Karpas-422 (cell line): ENCODE results near the gene ECE1. TPM values are rescaled to one million over a fixed set of nuclear protein-coding genes. Genes with fewer than 3 reads are reported as not detected.

Source experiments
- DNase-seq: peaks from one replicate; pipeline ENCODE4 v3.0.0-alpha.2; 2015
- H2AFZ ChIP-seq: fragments of 200-600 bp; sonication (generic); 2 replicates; pipeline ENCODE4 v1.6.1; 2014; ENCODE audit warnings: antibody characterized with exemption, low read length, mixed read lengths
- H3K27ac ChIP-seq: fragments of 200-600 bp; sonication (generic); 2 replicates; pipeline ENCODE4 v1.5.1; 2014; ENCODE audit warnings: mild to moderate bottlenecking, low read length, moderate library complexity
- H3K27me3 ChIP-seq: fragments of 200-600 bp; sonication (generic); 2 replicates; pipeline ENCODE4 v1.6.1; 2014; ENCODE audit warnings: low read length, mixed read lengths
- H3K36me3 ChIP-seq: fragments of 200-600 bp; sonication (generic); 2 replicates; pipeline ENCODE4 v1.6.1; 2014; ENCODE audit warnings: low read length, mixed read lengths; ENCODE audit not compliant: insufficient read depth
- H3K4me1 ChIP-seq: fragments of 200-600 bp; sonication (generic); 2 replicates; pipeline ENCODE4 v1.6.1; 2014; ENCODE audit warnings: mild to moderate bottlenecking, low read length, mixed read lengths
- H3K4me2 ChIP-seq: fragments of 200-600 bp; sonication (generic); 2 replicates; pipeline ENCODE4 v1.6.1; 2014; ENCODE audit warnings: low read length, low read depth, mild to moderate bottlenecking; ENCODE audit not compliant: poor library complexity, severe bottlenecking
- H3K4me3 ChIP-seq: fragments of 200-600 bp; sonication (generic); 2 replicates; pipeline ENCODE4 v1.5.1; 2014; ENCODE audit warnings: mild to moderate bottlenecking, antibody characterized with exemption, low read length, mixed read lengths
- H3K79me2 ChIP-seq: fragments of 200-600 bp; sonication (generic); 2 replicates; pipeline ENCODE4 v1.6.1; 2014; ENCODE audit warnings: mild to moderate bottlenecking, low read length, mixed read lengths
- H3K9ac ChIP-seq: fragments of 200-600 bp; sonication (generic); 2 replicates; pipeline ENCODE4 v1.6.0; 2014; ENCODE audit warnings: low read length
- H3K9me2 ChIP-seq: fragments of 200-600 bp; sonication (generic), shearing (Covaris generic); replicated peaks from 2 replicates; pipeline ENCODE4 v1.6.0; 2014; ENCODE audit warnings: mild to moderate bottlenecking, low read length, moderate library complexity; ENCODE audit not compliant: insufficient read depth
- H3K9me3 ChIP-seq: fragments of 300-700, 200-600 bp; sonication (generic); 2 replicates; pipeline ENCODE4 v1.6.1; 2014; ENCODE audit warnings: low read length, mixed read lengths
- H4K20me1 ChIP-seq: fragments of 200-600 bp; sonication (generic); 2 replicates; pipeline ENCODE4 v1.6.1; 2014; ENCODE audit warnings: mild to moderate bottlenecking, antibody characterized with exemption, low read length, low read depth; ENCODE audit not compliant: insufficient read depth
- total RNA-seq: library from RNA; depleted of rRNA; stranded (reverse); fragments of >200 nt; shearing (Covaris generic); gene quantifications from 2 replicates; pipeline ENCODE4 v1.2.3, GENCODE V29; 2014; ENCODE audit warnings: low replicate concordance

ECE1 gene
- total RNA-seq, 1 experiment from 2014 or later, result 59.9 TPM

GRCh38 chr1:21269461-21270085, 20.7 kb downstream of the ECE1 start:
- H3K4me2 ChIP-seq, result no peak overlapping the region

GRCh38 chr1:21268281-21269239, 21.7 kb downstream of the ECE1 start:
- no peaks in the 10 kb centered on the region; the same call in 1 of the 2 replicates for H4K20me1 ChIP-seq
- no peak overlapping the region for H3K9ac ChIP-seq
- H3K79me2 ChIP-seq, result peaks cover 15% of the 10 kb centered on the region
- no peaks in the 10 kb centered on the region for H3K4me1 ChIP-seq
- no peak overlapping the region for H3K4me2 ChIP-seq
- peaks cover 33% of the 10 kb centered on the region; the same call in 1 of the 2 replicates for H3K36me3 ChIP-seq
- no peak for DNase-seq
- H3K27ac ChIP-seq, result no peak overlapping the region
- no peaks in the 10 kb centered on the region for H3K9me3 ChIP-seq
- no peaks in the 10 kb centered on the region for H3K9me2 ChIP-seq
- H3K27me3 ChIP-seq, result no peaks in the 10 kb centered on the region
- no peak overlapping the region for H2AFZ ChIP-seq
- no peak overlapping the region for H3K4me3 ChIP-seq

More at GRCh38 chr1:21269461-21270085, 20.7 kb downstream of the ECE1 start:
- no peaks in the 10 kb centered on the region for H3K9me3 ChIP-seq
- no peaks in the 10 kb centered on the region for H3K9me2 ChIP-seq
- H4K20me1 ChIP-seq, result no peaks in the 10 kb centered on the region; the same call in 1 of the 2 replicates
- no peak overlapping the region for H3K9ac ChIP-seq
- no peak overlapping the region; the same call in 1 of the 2 replicates for H3K27ac ChIP-seq
- no peaks in the 10 kb centered on the region for H3K27me3 ChIP-seq
- H3K79me2 ChIP-seq, result peaks cover 15% of the 10 kb centered on the region
- H3K4me3 ChIP-seq, result no peak overlapping the region
- H2AFZ ChIP-seq, result no peak overlapping the region
- H3K36me3 ChIP-seq, result peaks cover 38% of the 10 kb centered on the region; the same call in 1 of the 2 replicates
- no peaks in the 10 kb centered on the region for H3K4me1 ChIP-seq
- no peak for DNase-seq

- H3K79me2 ChIP-seq, result peaks cover 15% of the 10 kb centered on the region
- no peak overlapping the region for H3K9ac ChIP-seq
- H3K27me3 ChIP-seq, result no peaks in the 10 kb centered on the region
- DNase-seq, result no peak
- H4K20me1 ChIP-seq, result no peaks in the 10 kb centered on the region; the same call in 1 of the 2 replicates
- no peaks in the 10 kb centered on the region for H3K9me2 ChIP-seq
- no peak overlapping the region for H3K4me2 ChIP-seq
- H3K9me3 ChIP-seq, result no peaks in the 10 kb centered on the region
- no peak overlapping the region for H3K4me3 ChIP-seq
- H2AFZ ChIP-seq, result no peak overlapping the region
- H3K36me3 ChIP-seq, result peaks cover 25% of the 10 kb centered on the region; the same call in 1 of the 2 replicates
- H3K27ac ChIP-seq, result no peak overlapping the region
- no peaks in the 10 kb centered on the region for H3K4me1 ChIP-seq
Observed at GRCh38 chr1:21267191-21268077, 22.8 kb downstream of the ECE1 start.

GRCh38 chr1:21266119-21266774, 24.0 kb downstream of the ECE1 start:
- H3K27ac ChIP-seq, result no peak overlapping the region
- no peak overlapping the region for H2AFZ ChIP-seq
- H3K36me3 ChIP-seq, result peaks cover 25% of the 10 kb centered on the region; the same call in 1 of the 2 replicates
- H3K9me3 ChIP-seq, result no peaks in the 10 kb centered on the region
- no peaks in the 10 kb centered on the region; the same call in 1 of the 2 replicates for H4K20me1 ChIP-seq
- no peaks in the 10 kb centered on the region for H3K4me1 ChIP-seq
- H3K27me3 ChIP-seq, result no peaks in the 10 kb centered on the region
- peaks cover 15% of the 10 kb centered on the region for H3K79me2 ChIP-seq
- no peak overlapping the region for H3K4me3 ChIP-seq
- DNase-seq, result no peak
- H3K9ac ChIP-seq, result no peak overlapping the region
- no peak overlapping the region for H3K4me2 ChIP-seq
- no peaks in the 10 kb centered on the region for H3K9me2 ChIP-seq

- Histone ChIP-seq H3K9me2 (no peaks in the 10 kb centered on the region), H3K4me1 (no peaks in the 10 kb centered on the region), H3K79me2 (peaks cover 15% of the 10 kb centered on the region), H4K20me1 (no peaks in the 10 kb centered on the region; the same call in 1 of the 2 replicates), H2AFZ (no peak overlapping the region), H3K27me3 (no peaks in the 10 kb centered on the region), H3K9me3 (no peaks in the 10 kb centered on the region), H3K27ac (no peak overlapping the region), H3K4me3 (no peak overlapping the region), H3K36me3 (peaks cover 25% of the 10 kb centered on the region; the same call in 1 of the 2 replicates), H3K4me2 (no peak overlapping the region), H3K9ac (no peak overlapping the region)
- DNase-seq, result no peak
Observed at GRCh38 chr1:21265644-21266043, 24.6 kb downstream of the ECE1 start.

- DNase-seq, result no peak
- Histone ChIP-seq H3K9ac (no peak overlapping the region), H3K9me2 (no peaks in the 10 kb centered on the region), H3K79me2 (peaks cover 15% of the 10 kb centered on the region), H3K4me3 (no peak overlapping the region), H3K9me3 (no peaks in the 10 kb centered on the region), H3K4me2 (no peak overlapping the region), H4K20me1 (peaks cover 4% of the 10 kb centered on the region; the same call in 1 of the 2 replicates), H3K27ac (no peak overlapping the region), H2AFZ (no peak overlapping the region), H3K27me3 (no peaks in the 10 kb centered on the region), H3K4me1 (no peaks in the 10 kb centered on the region), H3K36me3 (peaks cover 23% of the 10 kb centered on the region; the same call in 1 of the 2 replicates)
Observed at GRCh38 chr1:21264898-21265297, 25.4 kb downstream of the ECE1 start.

GRCh38 chr1:21263653-21264225, 26.5 kb downstream of the ECE1 start:
- Histone ChIP-seq H3K79me2 (peaks cover 6% of the 10 kb centered on the region), H3K36me3 (peaks cover 16% of the 10 kb centered on the region; the same call in 1 of the 2 replicates)
- DNase-seq, result no peak

More at GRCh38 chr1:21263653-21264225, 26.5 kb downstream of the ECE1 start:
- Histone ChIP-seq H3K9me2 (no peaks in the 10 kb centered on the region), H3K4me2 (no peak overlapping the region), H3K4me3 (no peak overlapping the region), H3K27me3 (no peaks in the 10 kb centered on the region), H3K4me1 (no peaks in the 10 kb centered on the region), H4K20me1 (peaks cover 8% of the 10 kb centered on the region; the same call in 1 of the 2 replicates), H3K27ac (no peak overlapping the region), H3K9me3 (no peaks in the 10 kb centered on the region), H2AFZ (no peak overlapping the region), H3K9ac (no peak overlapping the region)
